HG03066 (cell line): ENCODE results near the gene MRPL12.
"Not testable (repeated sequence)": the region's sequence is repeated elsewhere in the genome, so short reads cannot be mapped to it uniquely, and the experiment has no call there.

Experiments
- ATAC-seq: cut with Tn5 transposase; IDR thresholded peaks from one replicate; pipeline ENCODE4 v1.9.1; 2021; ENCODE audit warnings: low read depth; ENCODE audit not compliant: unreplicated experiment

The MRPL12 gene

DNA sequence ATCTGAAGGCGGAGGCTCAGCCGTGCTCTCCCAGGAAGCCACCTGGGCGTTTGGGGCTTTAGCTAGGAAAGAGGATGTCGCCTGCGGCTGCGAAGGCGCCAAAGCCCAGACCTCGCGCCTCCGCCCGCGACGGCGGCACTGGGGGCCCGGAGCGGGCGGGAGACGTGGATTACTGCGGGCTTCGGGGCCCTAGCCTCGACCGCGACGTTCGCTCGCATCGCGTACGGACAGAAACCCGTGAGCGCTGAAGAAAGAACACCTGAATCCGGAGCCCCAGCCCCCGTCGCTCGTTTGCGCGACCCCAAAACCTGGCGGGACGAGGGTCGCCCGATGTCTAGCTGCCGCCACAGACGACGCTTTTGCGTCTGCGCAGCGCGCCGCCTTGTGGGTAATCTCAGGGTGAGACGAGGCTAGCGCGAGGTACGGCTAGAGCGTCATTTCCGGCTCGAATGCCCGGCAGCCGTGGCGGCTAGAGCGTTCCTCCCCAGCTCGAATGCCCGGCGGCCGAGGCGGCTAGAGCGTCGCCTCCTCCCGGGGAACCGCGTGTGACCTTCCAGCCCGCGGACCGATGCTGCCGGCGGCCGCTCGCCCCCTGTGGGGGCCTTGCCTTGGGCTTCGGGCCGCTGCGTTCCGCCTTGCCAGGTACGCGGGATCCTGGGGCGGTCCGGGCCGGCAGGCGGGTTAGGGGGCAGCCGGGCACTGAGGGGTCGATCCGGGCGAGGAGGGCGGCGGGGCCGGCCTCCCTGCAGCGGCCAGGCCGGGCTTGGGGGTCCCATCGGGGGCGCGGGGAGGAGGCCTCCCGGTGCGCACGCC lies at the start of gene MRPL12:
Gene MRPL12, plus strand, starts transcription at position 434 of the 813 bp plus-strand sequence. Its CDS starts 135 bp downstream, at position 569.
- ATAC-seq = peak; percentile 79

DNA sequence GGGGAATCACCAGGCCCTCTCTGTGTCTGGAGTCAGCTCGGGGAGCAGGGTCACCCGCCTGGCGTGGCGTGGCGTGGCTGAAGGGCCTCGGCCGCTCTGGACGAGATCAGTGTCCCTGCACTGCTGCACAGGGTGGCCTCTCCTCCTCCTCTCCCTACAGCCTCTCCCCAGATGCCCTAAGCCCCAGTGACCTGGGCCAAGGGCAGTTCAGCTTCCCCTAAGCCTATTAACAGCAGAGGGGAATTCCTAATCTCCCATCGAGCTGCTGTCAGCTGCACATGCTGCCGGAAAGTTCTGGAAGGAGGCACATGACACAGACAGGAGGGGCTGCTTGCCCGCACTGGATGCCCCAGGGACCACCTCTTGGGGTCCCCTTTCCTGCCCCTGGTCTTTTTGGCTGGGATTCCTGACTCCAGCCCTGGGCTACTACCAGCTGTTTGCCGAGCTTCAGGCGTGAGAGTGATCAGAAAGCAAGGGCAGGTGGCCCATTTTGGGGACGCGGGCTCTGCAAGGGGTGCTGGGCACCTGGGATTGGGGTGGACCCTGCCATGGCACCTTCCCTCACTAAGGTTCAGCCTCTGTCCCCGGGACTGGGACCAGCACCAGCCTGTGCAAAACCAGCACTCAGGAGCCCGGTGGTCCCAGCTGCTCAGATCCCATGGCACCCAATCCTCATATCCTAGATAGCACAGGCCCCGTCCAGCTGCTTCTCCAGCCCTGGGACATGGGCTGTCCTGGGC lies 47.6 kb upstream of the MRPL12 start:
- ATAC-seq = no peak

- ATAC-seq = no peak
Measured at GRCh38 chr17:81656118-81656743, 46.9 kb upstream of the MRPL12 start, which contains the start of gene PDE6G. TSS of gene PDE6G (minus strand) at chr17:81656542. CDS start at chr17:81653305, 3,237 bp downstream.

DNA sequence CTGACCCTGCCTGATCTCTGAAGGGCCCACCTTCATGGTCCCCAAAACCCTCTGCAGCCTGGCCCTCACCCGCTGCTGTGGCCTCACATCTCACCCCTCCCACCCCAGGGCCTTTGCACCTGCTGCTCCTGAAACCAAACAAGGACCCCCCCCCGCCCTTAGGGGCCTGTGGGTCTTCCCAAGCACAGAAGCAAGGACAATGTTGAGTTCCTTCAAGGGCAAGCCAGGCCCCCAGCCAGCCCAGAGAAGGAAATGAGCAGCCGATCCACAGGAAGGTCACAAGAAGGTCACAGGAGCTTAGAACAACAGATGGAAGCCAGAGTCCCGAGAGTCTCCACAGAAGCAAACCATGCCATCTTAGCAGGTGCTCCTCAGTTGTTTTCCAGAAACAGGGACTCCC lies 46.3 kb upstream of the MRPL12 start:
- no peak for ATAC-seq

DNA sequence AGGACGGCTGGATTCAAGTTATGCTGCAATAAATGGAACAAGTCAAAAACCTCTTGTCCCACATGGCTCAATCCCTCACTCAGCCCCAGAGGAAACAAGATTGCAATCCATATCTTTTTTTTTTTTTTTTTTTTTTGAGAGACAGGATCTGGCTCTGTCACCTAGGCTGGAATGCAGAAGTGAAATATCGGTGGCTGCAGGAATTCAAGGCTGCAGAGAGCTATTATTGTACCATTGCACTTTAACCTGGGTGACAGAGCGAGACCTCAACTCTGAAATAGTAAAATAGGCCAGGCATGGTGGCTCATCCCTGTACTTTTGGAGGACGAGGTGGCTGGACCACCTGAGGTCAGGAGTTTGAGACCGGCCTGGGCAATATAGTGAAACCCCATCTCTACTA lies 44.1 kb upstream of the MRPL12 start:
- no peak for ATAC-seq

GRCh38 chr17:81660441-81660840 lies 42.7 kb upstream of the MRPL12 start:
- ATAC-seq = no peak

DNA sequence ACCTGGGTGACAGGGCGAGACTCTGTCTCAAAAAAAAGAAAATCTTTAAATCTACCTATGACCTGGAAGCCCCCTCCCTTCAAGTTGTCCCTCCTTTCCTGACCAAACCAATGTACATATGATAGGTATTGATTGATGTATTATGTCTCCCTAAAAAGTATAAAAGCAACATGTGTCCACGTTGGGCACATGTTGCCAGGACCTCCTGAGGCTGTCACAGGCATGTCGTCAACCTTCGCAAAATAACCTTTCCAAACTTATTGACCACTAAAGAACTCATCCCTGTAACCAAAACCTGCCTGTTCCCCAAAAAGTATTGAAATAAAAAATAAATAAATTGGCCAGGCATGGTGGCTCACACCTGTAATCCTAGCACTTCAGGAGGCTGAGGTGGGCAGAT lies 41.2 kb upstream of the MRPL12 start:
- ATAC-seq = no peak

- no peak for ATAC-seq
Measured at GRCh38 chr17:81664051-81664470, 39.1 kb upstream of the MRPL12 start.

GRCh38 chr17:81665205-81666091 lies 37.7 kb upstream of the MRPL12 start:
- no peak for ATAC-seq

GRCh38 chr17:81666092-81666341 lies 37.1 kb upstream of the MRPL12 start:
- peak; percentile 21 for ATAC-seq

- ATAC-seq = peak; percentile 95
Measured at GRCh38 chr17:81666342-81667191, 36.6 kb upstream of the MRPL12 start, which contains the start of the genes CCDC137 and OXLD1. TSS of gene CCDC137 (plus strand) at chr17:81666737. CDS start at chr17:81666767, 30 bp downstream. TSS of gene OXLD1 (minus strand) at chr17:81666605. CDS start at chr17:81666577, 28 bp downstream.

- no peak for ATAC-seq
Measured at GRCh38 chr17:81667754-81668153, 35.4 kb upstream of the MRPL12 start.

GRCh38 chr17:81672504-81672903 lies 30.7 kb upstream of the MRPL12 start:
- ATAC-seq = no peak

DNA sequence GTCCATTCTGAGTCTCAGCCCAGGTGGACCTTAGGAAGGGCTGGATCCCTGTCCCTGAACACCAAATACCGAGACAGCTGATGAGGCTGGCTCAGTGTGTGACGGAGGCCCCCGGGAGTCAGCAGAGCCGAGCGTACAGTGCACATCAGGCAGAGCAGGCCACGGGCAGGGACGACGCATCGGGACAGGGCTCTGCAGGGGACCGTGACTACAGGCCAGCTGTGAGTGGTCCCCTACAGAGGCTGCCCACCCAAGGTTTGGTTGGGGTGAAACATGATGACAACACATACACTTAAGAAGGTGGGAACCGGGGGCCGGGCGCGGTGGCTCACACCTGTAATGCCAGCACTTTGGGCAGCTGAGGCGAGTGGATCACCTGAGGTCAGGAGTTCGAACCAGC lies 30.2 kb upstream of the MRPL12 start:
- no peak for ATAC-seq

DNA sequence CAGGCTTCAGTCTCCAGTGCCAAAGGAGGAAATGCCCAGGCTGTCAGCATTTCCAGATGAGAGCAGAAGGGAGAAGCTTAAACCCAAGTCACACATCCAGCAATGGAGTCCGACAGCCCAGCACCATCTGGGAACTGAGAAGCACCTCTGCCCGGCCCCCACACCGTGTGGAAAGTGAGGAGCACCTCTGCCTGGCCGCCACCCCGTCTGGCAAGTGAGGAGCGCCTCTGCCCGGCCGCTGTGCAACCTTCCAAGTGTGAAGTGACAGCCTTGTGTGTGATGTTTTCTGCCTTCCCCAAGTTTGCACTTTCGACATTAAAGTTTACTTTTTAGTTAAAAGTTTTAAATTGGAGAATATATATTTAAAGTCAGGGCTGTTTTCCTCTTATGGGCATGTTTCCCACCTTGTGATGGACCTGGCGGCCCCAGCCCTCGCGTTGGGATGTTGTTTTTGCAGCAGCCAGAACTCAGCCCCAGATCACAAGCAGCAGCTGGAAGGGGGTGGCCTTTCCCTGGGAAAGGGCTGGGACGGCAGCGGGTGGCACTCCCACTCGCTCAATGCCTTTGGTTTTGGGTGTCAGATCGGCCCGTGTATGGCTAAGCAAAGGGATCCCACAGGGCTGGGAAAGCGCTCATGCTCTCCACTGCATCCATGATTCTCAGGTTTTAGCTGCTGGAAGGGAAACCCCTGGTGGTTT lies 29.5 kb upstream of the MRPL12 start:
- ATAC-seq = no peak

GRCh38 chr17:81675515-81676221 lies 27.5 kb upstream of the MRPL12 start:
- not testable (repeated sequence) for ATAC-seq

DNA sequence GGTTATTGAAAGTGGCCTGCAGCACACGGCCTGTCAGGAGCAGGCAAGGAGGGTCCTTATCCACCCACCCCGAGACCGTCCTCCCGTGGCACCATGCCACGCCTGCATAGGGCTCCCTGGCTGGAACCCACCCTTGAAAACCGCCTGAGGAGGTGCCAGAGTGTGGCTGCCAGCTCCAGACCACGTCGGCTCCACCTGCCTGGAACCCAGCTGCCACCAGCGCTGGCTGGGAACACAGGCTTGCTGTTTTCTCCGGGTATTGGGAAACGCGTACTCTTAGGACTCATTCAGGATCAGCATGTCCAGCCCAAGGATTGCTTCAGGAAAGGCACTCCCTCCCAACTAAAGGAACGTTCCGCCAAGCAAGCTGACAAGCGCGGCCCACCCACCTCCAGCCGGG lies 26.3 kb upstream of the MRPL12 start:
- ATAC-seq = no peak

DNA sequence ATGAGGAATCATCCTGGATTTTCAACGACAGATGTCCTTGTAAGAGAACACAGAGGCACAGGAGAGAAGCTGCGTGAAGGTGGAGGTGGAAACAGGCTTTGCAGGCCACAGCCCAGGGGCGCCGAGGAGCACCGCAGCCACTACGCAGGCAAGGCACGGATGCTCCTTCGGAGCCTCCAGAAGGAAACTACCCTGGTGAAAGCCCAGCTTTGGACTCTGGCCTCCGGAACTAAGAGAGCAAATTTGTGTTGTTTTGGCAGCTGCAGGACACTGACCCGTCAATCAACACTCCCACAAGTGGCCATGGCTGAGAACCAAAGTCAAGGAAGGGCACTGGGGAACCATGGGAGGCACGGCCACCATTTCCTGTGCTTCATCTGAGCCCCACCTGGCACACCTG lies 23.0 kb upstream of the MRPL12 start:
- ATAC-seq = no peak
